Trophoblast cell (in vitro differentiated cells and primary cell): ENCODE data around the gene CAPN8.
A peak's percentile ranks its signal among the peaks of the same experiment; 100 is the strongest.

Experiments
- DNase-seq, 2 donors: peaks; one replicate each; pipeline ENCODE4 v3.0.0-alpha.2; 2016
- H2AFZ ChIP-seq: 2 replicates; pipeline ENCODE4 v1.6.1; 2013; ENCODE audit warnings: low read length, moderate library complexity, mild to moderate bottlenecking; ENCODE audit not compliant: insufficient read depth, poor library complexity
- H2AK5ac ChIP-seq: 2 replicates; pipeline ENCODE4 v1.6.1; 2013; ENCODE audit warnings: mild to moderate bottlenecking, low read length
- H2BK120ac ChIP-seq: 2 replicates; pipeline ENCODE4 v1.6.1; 2013; ENCODE audit warnings: low read length, mild to moderate bottlenecking, moderate library complexity; ENCODE audit not compliant: insufficient read depth, poor library complexity
- H2BK12ac ChIP-seq: 2 replicates; pipeline ENCODE4 v1.6.1; 2013; ENCODE audit warnings: mild to moderate bottlenecking, low read length, moderate library complexity
- H2BK5ac ChIP-seq: 2 replicates; pipeline ENCODE4 v1.6.1; 2013; ENCODE audit warnings: low read length, low read depth, moderate library complexity, mild to moderate bottlenecking; ENCODE audit not compliant: poor library complexity
- H3K14ac ChIP-seq: 2 replicates; pipeline ENCODE4 v1.6.1; 2013; ENCODE audit warnings: mild to moderate bottlenecking, low read length
- H3K18ac ChIP-seq: 2 replicates; pipeline ENCODE4 v1.6.1; 2013; ENCODE audit warnings: mild to moderate bottlenecking, low read length
- H3K23ac ChIP-seq: 2 replicates; pipeline ENCODE4 v1.6.1; 2013; ENCODE audit warnings: low read length
- H3K27ac ChIP-seq: 2 replicates; pipeline ENCODE4 v1.5.1; 2013; ENCODE audit warnings: low read depth, mild to moderate bottlenecking, inconsistent platforms, low read length, moderate library complexity
- H3K27me3 ChIP-seq: 2 replicates; pipeline ENCODE4 v1.6.1; 2013; ENCODE audit warnings: inconsistent platforms, mild to moderate bottlenecking, low read length, moderate library complexity; ENCODE audit not compliant: insufficient read depth
- H3K36me3 ChIP-seq, 2 experiments: 1 replicate in 1 of 2; 2 replicates in 1 of 2; pipeline ENCODE4 v1.6.1; 2013; ENCODE audit warnings: low read length in 2 of 2, mild to moderate bottlenecking in 2 of 2, moderate library complexity in 1 of 2; ENCODE audit not compliant: insufficient read depth in 2 of 2, control insufficient read depth in 1 of 2
- H3K4ac ChIP-seq: 2 replicates; pipeline ENCODE4 v1.6.1; 2013; ENCODE audit warnings: low read depth, mild to moderate bottlenecking, low read length, moderate library complexity
- H3K4me1 ChIP-seq, 2 experiments: 1 replicate in 1 of 2; 2 replicates in 1 of 2; pipeline ENCODE4 v1.6.1; 2013; ENCODE audit warnings: low read length in 2 of 2, mild to moderate bottlenecking in 2 of 2, moderate library complexity in 1 of 2; ENCODE audit not compliant: insufficient read depth in 2 of 2, control insufficient read depth in 1 of 2
- H3K4me2 ChIP-seq: 2 replicates; pipeline ENCODE4 v1.6.1; 2013; ENCODE audit warnings: inconsistent platforms, mild to moderate bottlenecking, low read length, moderate library complexity
- H3K4me3 ChIP-seq: 2 replicates; pipeline ENCODE4 v1.5.1; 2013; ENCODE audit warnings: mild to moderate bottlenecking, low read depth, low read length, inconsistent platforms
- H3K79me1 ChIP-seq: one replicate; pipeline ENCODE4 v1.6.1; 2013; ENCODE audit warnings: low read length
- H3K79me2 ChIP-seq: 2 replicates; pipeline ENCODE4 v1.6.1; 2013; ENCODE audit warnings: low read length, mild to moderate bottlenecking; ENCODE audit not compliant: control insufficient read depth, insufficient read depth, poor library complexity
- H3K9ac ChIP-seq: 2 replicates; pipeline ENCODE4 v1.6.1; 2013; ENCODE audit warnings: mild to moderate bottlenecking, low read length
- H3K9me3 ChIP-seq: 2 replicates; pipeline ENCODE4 v1.6.1; 2013; ENCODE audit warnings: low read depth, mild to moderate bottlenecking, control low read depth, inconsistent platforms, low read length; ENCODE audit not compliant: insufficient read depth
- H4K12ac ChIP-seq: 2 replicates; pipeline ENCODE4 v1.6.1; 2013; ENCODE audit warnings: low read depth, mild to moderate bottlenecking, low read length, moderate library complexity
- H4K8ac ChIP-seq: 2 replicates; pipeline ENCODE4 v1.6.1; 2013; ENCODE audit warnings: low read depth, mild to moderate bottlenecking, low read length, moderate library complexity
- H4K91ac ChIP-seq: one replicate; pipeline ENCODE4 v1.6.1; 2013; ENCODE audit warnings: low read depth, mild to moderate bottlenecking, low read length, moderate library complexity
- WGBS: extraction: QIAGEN DNeasy Blood & Tissue Kit; methylation state at CpG from one replicate; pipeline ENCODE4 v1.1.7; 2013; ENCODE audit warnings: missing lambda C conversion rate; ENCODE audit not compliant: insufficient read length, insufficient coverage; ENCODE audit errors: extremely low coverage; 5-methylcytosine and 5-hydroxymethylcytosine counted together

CAPN8 gene

GRCh38 chr1:223707256-223708000, 41.9 kb upstream of the CAPN8 start:
- H4K91ac ChIP-seq: peak overlapping the region; percentile 87
- no peak overlapping the region for H3K4me3 ChIP-seq
- H3K79me1 ChIP-seq: peaks cover 23% of the 10 kb centered on the region
- H3K79me2 ChIP-seq: peaks cover under 1% of the 10 kb centered on the region
- H3K18ac ChIP-seq: peak overlapping the region; percentile 76
- DNase-seq: peak; percentile 91 to 94
- H2BK120ac ChIP-seq: peak overlapping the region; percentile 48
- H4K8ac ChIP-seq: peak overlapping the region; percentile 48
- no peak overlapping the region for H2AK5ac ChIP-seq
- H3K23ac ChIP-seq: no peak overlapping the region
- no peaks in the 10 kb centered on the region for H3K36me3 ChIP-seq
- H3K9me3 ChIP-seq: no peaks in the 10 kb centered on the region
- H4K12ac ChIP-seq: no peak overlapping the region
- peak overlapping the region; percentile 88 for H3K27ac ChIP-seq
- H3K27me3 ChIP-seq: no peaks in the 10 kb centered on the region
- no peak overlapping the region for H3K9ac ChIP-seq
- H2BK12ac ChIP-seq: peak overlapping the region; percentile 87
- H3K14ac ChIP-seq: peak overlapping the region; percentile 50
- WGBS: no CpG with 5 or more reads among the region's 6 CpGs
- H2AFZ ChIP-seq: peak overlapping the region; percentile 32
- peak overlapping the region; percentile 60 for H2BK5ac ChIP-seq
- peak overlapping the region; percentile 5 for H3K4me2 ChIP-seq
- peak overlapping the region; percentile 22 for H3K4ac ChIP-seq
- H3K4me1 ChIP-seq: peaks cover 18 to 28% of the 10 kb centered on the region in 2 experiments

DNA sequence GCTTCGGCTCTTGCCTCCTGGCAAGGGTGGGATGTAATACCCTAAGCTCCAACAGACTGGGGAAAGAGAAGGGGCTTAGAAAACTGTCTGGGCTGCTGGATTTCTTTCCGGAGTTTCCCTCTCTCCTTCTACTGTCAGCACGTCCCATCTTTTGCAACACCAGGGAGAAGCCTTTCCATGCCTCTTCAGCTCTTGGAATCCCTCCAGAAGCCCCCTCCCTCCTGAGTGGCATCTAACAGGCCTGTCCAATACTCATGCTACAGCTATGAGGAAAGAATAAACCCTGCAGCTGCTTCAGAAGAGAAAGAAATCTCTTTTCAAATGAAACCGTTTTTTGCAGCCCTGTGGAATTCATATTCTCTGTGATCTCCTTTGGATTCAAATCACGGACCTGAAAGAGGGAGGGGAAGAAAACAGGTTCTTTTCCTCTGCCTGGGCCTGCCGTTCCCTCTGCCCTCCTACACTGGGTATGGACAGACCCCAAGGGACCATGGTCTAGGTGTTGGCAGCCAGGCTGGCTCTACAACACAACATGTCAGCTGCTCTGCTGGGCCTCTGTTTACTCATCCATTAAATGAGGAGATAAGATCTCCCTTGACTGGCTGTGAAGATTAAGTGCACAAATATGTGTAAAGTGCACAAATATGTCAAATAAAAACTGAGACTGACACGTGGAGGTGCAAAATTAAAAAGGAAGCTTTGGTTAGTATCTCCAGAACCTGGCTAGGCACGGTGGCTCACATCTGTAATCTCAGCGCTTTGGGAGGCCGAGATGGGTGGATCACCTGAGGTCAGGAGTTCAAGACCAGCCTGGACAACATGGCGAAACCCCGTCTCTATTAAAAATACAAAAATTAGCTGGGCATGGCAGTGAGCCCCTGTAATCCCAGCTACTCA, 40.8 kb upstream of the CAPN8 start:
- Histone ChIP-seq H3K14ac (no peak overlapping the region), H3K9ac (no peak overlapping the region), H2AFZ (no peak overlapping the region), H3K79me1 (peaks cover 19% of the 10 kb centered on the region), H3K18ac (no peak overlapping the region), H2BK120ac (peak overlapping the region; percentile 64), H3K27me3 (no peaks in the 10 kb centered on the region), H4K8ac (peak overlapping the region; percentile 60), H3K4me2 (no peak overlapping the region), H3K79me2 (no peaks in the 10 kb centered on the region), H3K36me3 (no peaks in the 10 kb centered on the region), H4K91ac (peak overlapping the region; percentile 74), H3K4me3 (no peak overlapping the region), H3K23ac (no peak overlapping the region), H2BK5ac (peak overlapping the region; percentile 58), H3K9me3 (no peaks in the 10 kb centered on the region), H3K4me1 (peaks cover 18 to 25% of the 10 kb centered on the region in 2 experiments), H3K4ac (no peak overlapping the region), H3K27ac (peak overlapping the region; percentile 88), H2AK5ac (no peak overlapping the region), H2BK12ac (peak overlapping the region; percentile 88), H4K12ac (no peak overlapping the region)
- WGBS: no CpG with 5 or more reads among the region's 12 CpGs
- peak in 1 of 2 donors; percentile 64 for DNase-seq

- no CpG with 5 or more reads among the region's 8 CpGs for WGBS
- no peak overlapping the region for H4K12ac ChIP-seq
- H3K18ac ChIP-seq: no peak overlapping the region
- H2AFZ ChIP-seq: no peak overlapping the region
- no peak overlapping the region for H3K14ac ChIP-seq
- H2BK120ac ChIP-seq: peak overlapping the region; percentile 5
- H3K36me3 ChIP-seq: no peaks in the 10 kb centered on the region
- no peak overlapping the region for H3K4ac ChIP-seq
- peak overlapping the region; percentile 59 for H2BK12ac ChIP-seq
- peaks cover 25 to 34% of the 10 kb centered on the region in 2 experiments for H3K4me1 ChIP-seq
- H4K8ac ChIP-seq: no peak overlapping the region
- peaks cover 2% of the 10 kb centered on the region for H3K79me2 ChIP-seq
- no peak overlapping the region for H3K9ac ChIP-seq
- peak overlapping the region; percentile 45 for H4K91ac ChIP-seq
- H3K27me3 ChIP-seq: no peaks in the 10 kb centered on the region
- peak overlapping the region; percentile 18 for H2AK5ac ChIP-seq
- no peak overlapping the region for H2BK5ac ChIP-seq
- H3K23ac ChIP-seq: no peak overlapping the region
- H3K79me1 ChIP-seq: peaks cover 27% of the 10 kb centered on the region
- no peaks in the 10 kb centered on the region for H3K9me3 ChIP-seq
- H3K27ac ChIP-seq: no peak overlapping the region
- H3K4me2 ChIP-seq: no peak overlapping the region
- no peak overlapping the region for H3K4me3 ChIP-seq
- DNase-seq: no peak
Observed at GRCh38 chr1:223704921-223705878, 39.7 kb upstream of the CAPN8 start.

DNA sequence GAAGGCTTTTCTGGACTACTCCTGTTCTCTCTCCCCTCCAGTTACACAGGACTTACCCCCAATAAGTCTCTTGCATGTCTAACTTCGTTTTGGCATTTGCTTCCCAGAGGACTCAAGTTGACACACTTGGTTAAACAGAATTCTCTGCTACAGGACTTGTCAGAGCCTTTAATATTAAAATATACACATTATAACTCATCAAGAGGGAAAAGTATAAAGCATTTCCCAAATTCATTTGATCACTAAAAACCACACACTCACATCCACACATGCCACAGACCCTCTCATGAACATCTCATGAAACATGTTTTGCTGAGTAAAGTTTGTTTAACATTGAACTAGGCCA, 38.1 kb upstream of the CAPN8 start:
- Histone ChIP-seq H2AFZ (no peak overlapping the region), H4K91ac (no peak overlapping the region), H4K12ac (no peak overlapping the region), H4K8ac (no peak overlapping the region), H2BK120ac (no peak overlapping the region), H3K27ac (no peak overlapping the region), H3K79me1 (peaks cover 32% of the 10 kb centered on the region), H2BK5ac (no peak overlapping the region), H3K4me3 (no peak overlapping the region), H3K23ac (no peak overlapping the region), H3K14ac (no peak overlapping the region), H3K4ac (no peak overlapping the region), H3K27me3 (no peaks in the 10 kb centered on the region), H3K9ac (no peak overlapping the region), H3K4me2 (no peak overlapping the region), H2AK5ac (peak overlapping the region; percentile 33), H3K18ac (no peak overlapping the region), H3K4me1 (peaks cover 28 to 41% of the 10 kb centered on the region in 2 experiments), H3K79me2 (peaks cover 2% of the 10 kb centered on the region), H2BK12ac (no peak overlapping the region), H3K9me3 (no peaks in the 10 kb centered on the region), H3K36me3 (no peaks in the 10 kb centered on the region)
- WGBS: no CpG with 5 or more reads among the region's 1 CpG
- no peak for DNase-seq
